Stimulated activated CD8-positive, alpha-beta memory T cell treated with anti-CD3 and anti-CD28 coated beads, Interleukin-4, amount 100 ng/mL, for 1 hour (primary cell): ENCODE data around the gene ANO6.

ENCODE experiments used
- DNase-seq, 2 donors: peaks; one replicate each; pipeline ENCODE4 v3.0.0-alpha.2; 2020; ENCODE audit warnings: low read depth in 2 of 2, low spot score in 1 of 2

The ANO6 gene

GRCh38 chr12:45439039-45439438, 223.1 kb downstream of the ANO6 start:
- no peak for DNase-seq

DNA sequence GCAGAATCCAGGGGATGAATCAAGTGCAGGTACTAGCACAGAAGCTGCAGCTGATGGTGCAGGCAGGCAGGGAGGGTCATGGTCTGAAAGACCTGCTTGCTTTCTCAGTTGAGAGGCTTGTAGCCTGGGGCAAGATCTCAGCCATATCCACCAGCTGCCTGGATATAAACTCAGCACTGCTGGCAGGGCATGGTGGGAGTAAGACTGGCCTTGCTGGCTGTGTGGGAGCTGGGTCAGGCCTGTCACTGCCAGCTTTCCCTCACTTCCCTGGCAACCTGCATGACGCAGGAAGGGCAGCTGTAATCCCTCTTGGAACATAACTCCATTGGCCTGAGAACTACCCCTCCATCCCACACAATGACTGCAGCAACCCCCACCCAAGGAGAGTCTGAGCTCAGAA, 230.1 kb downstream of the ANO6 start:
- no peak for DNase-seq

GRCh38 chr12:45458238-45458637, 242.3 kb downstream of the ANO6 start:
- no peak for DNase-seq

DNA sequence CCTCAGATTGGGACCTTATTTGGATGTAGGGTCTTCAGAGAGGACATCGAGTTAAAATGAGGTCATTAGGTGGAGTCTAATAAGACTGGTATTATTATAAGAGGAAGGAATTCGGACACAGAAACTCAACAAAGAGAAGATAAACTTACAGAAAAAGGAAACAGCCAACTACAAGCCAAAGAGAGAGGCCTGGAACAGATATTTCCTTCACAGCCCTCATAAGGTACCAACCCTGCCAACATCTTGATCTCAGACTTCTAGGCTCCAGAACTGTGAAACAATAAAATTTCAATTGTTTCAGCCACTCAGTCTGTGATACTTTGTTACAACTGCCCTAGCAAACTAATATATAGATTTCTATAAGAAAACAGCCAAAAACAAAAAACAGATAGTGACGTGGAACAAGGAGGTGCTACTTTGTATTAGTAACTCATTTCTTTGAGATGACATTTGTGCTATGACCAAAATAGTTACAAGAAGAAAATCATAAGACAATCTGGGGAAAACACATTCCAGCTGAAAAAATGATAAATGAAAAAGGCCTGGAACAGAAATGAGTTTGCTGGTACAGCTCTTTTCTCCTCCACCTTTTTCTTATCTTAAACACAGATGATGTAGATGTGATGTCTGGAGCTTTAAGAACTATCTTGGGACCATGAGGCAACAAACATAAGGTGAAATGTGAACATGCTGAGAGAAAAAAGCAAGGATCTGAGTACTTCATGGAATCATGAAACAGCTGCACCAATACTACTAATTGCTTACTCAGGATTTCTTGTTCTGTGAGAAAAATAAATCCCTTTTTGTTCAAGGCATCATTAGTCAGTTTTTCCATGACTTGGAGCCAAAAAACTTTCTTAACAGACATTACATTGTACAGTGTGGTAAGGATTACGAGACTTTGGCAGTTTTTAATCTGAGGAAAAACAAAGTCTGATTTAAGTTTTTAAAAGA, 243.2 kb downstream of the ANO6 start:
- DNase-seq, result no peak

- DNase-seq, result no peak
These were observed 246.6 kb downstream of the ANO6 start for GRCh38 chr12:45462506-45462905.

DNA sequence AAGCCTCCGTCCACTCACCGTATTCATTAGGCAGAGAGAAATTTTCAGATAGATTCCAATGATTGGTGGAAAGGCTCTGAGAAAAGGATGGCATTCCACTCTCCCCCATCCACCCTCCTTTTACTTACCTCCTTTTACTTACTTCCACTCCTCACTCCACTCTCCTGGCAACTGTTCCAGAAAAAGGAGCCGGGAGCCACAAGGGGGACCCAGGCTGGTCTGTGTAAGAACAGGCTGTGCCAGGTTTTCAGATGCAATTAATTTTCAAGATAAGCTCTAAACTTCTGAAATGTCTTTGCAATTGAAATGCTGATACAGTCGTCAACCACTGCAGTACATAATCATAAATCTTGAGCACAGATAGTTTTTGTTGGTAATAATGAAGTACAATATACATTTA, 248.8 kb downstream of the ANO6 start:
- DNase-seq, result no peak

- no peak for DNase-seq
These were observed 253.1 kb downstream of the ANO6 start for GRCh38 chr12:45468751-45469615.

DNA sequence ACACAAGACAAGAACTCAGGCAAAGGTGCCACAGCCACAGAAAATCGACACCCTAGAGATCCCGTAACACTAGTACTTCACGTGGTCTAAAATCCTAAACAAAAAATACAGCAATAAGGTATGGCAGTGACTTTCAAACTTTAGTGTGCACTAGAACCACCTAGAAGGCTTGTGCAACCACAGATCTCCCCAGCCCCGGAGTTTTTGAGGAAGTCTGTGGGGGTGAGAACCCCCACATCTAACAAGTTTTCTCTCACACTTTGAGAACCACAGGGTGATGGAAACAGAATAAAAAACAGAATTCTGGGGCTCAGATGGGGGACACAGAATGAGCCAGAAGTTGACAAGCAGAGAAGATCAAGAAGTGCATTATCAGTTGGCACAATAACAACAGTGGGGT, 254.0 kb downstream of the ANO6 start:
- no peak for DNase-seq

GRCh38 chr12:45473636-45474035, 257.7 kb downstream of the ANO6 start:
- no peak for DNase-seq

- no peak for DNase-seq
These were observed 259.7 kb downstream of the ANO6 start for GRCh38 chr12:45475594-45475993.

DNA sequence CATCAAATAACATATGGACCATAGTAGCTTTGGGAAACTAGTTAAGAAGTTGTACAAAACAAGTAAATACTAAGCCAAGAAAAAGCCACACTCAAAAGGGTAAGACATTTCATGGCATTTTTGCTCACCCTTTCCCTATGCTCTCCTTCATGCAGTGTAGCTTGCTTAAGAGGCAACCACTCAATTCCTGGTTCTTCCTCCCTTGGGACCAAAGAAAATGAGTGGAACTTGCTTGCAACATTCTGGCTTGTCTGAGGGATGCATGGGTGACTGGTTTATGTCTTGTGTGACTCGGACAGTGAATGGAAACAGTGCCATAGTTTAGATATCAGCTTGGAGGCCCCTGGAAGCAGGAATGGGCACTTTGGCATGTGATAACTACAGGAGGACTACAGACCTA, 261.6 kb downstream of the ANO6 start:
- no peak for DNase-seq

GRCh38 chr12:45478931-45479330, 263.0 kb downstream of the ANO6 start:
- no peak for DNase-seq

DNA sequence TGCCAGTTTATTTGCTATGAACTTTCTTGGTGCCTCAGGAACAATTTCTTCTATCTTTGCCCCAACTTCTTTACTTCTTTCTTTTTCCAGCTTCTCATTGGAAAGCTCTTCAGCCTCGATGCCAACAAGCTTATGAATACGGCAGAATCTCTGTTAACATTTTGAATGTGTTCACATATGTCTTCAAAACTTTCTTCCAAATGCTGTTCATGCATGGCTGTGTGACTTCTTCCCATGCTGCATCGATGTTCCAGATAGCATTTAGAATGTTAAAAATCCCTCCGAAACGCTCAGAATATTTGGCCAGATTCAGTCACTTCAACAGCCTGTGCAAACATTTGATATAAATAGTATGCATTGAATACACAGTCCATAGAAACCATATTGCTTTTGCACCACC, 265.9 kb downstream of the ANO6 start:
- no peak for DNase-seq

DNA sequence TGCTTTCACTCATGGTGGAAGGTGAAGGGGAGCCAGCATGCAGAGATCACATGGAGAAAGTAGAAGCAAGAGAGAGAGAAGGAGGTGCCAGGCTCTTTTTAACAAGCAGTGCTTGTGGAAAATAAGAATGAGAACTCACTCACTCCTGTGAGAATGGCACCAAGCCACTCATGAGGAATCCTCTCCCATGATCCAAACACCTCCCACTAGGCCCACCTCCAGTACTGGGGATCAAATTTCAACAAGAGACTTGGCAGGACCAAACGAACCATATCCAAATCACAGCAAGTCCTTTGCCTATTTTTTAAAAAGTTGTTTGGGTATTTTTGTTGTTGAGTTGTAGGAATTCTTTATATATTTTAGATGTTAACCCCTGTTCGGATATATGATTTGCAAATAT, 267.7 kb downstream of the ANO6 start:
- no peak for DNase-seq
